ENCODE data around the gene GCNT3. TPM values are rescaled to one million over a fixed set of nuclear protein-coding genes. Genes with fewer than 3 reads are reported as not detected.

The GCNT3 gene
- total and polyA plus RNA-seq, 2 donors (not counting 3 experiments of a cell fraction or from before 2014, with no cell fraction given), result not detected

GRCh38 chr15:59562448-59563186 is 49.0 kb upstream of the GCNT3 start:
- FAIRE-seq (no peak), DNase-seq (ENCODE audit: low read depth, low spot score) (no peak)
- Histone ChIP-seq H3K9ac (replicated peaks; ENCODE audit: extremely low read depth, insufficient read depth, low read length) (no peak overlapping the region), H3K36me3 (ENCODE audit: control insufficient read depth in 2 of 2, extremely low read depth in 1 of 2, insufficient read depth in 2 of 2, low read length in 2 of 2) (no peaks in the 10 kb centered on the region), H3K79me2 (ENCODE audit: control insufficient read depth, insufficient read depth, low read length) (no peaks in the 10 kb centered on the region), H3K27ac (ENCODE audit: insufficient read depth, low read depth, low read length) (no peak overlapping the region), H2AFZ (ENCODE audit: low read depth, low read length) (no peak overlapping the region), H4K20me1 (replicated peaks; ENCODE audit: control insufficient read depth, extremely low read depth, insufficient read depth, low read length) (no peaks in the 10 kb centered on the region), H3K4me3 (replicated peaks in 1 of 3; ENCODE audit: insufficient read depth in 1 of 3, low read depth in 1 of 3, low read length in 3 of 3) (no peak overlapping the region), H3K9me1 (replicated peaks; ENCODE audit: control insufficient read depth, extremely low read depth, insufficient read depth, low read length) (no peaks in the 10 kb centered on the region), H3K4me1 (ENCODE audit: control insufficient read depth, extremely low read depth, insufficient read depth, low read length) (no peaks in the 10 kb centered on the region), H3K27me3 (ENCODE audit: control insufficient read depth in 2 of 2, insufficient read depth in 2 of 2, low read length in 2 of 2) (peaks cover 2% of the 10 kb centered on the region in 2 experiments), H3K9me3 (replicated peaks; ENCODE audit: control insufficient read depth, insufficient read depth, low read length) (no peaks in the 10 kb centered on the region), H3K4me2 (ENCODE audit: insufficient read depth, low read length) (no peak overlapping the region)
- intact Hi-C loops (cut with micrococcal nuclease) (loop anchor here (1.0 kb wide), 1 partner anchor 29 kb away; no protein-coding TSS in a partner anchor), dilution Hi-C loops (cut with MboI; ENCODE audit: extremely low pct_ligation_motif_present, low sequenced_read_pairs) (no loop called here)
- ChIA-PET POLR2A (no interaction called here), CTCF (interaction anchor here (0.5 to 2.6 kb wide), 14 partner anchors 9 to 564 kb away, joined by 3 to 25 read pairs (median 5); no protein-coding TSS in a partner anchor)
- TF ChIP-seq MYC (IDR thresholded peaks at IDR 0.05; ENCODE audit: low read depth, low read length) (no peak), JUN (IDR thresholded peaks at IDR 0.05; ENCODE audit: borderline replicate concordance, insufficient read depth, insufficient read length, low read depth) (no peak), POLR2A (IDR thresholded peaks at IDR 0.05; ENCODE audit: low read depth, low read length) (no peak), FOS (IDR thresholded peaks at IDR 0.05; ENCODE audit: borderline replicate concordance, insufficient read depth, low read length) (no peak), MAX (IDR thresholded peaks at IDR 0.05; ENCODE audit: insufficient read depth, insufficient read length) (no peak), EZH2 (IDR thresholded peaks at IDR 0.05; ENCODE audit: borderline replicate concordance, low read depth, low read length, severe bottlenecking) (no peak), CTCF (IDR thresholded peaks at IDR 0.05; ENCODE audit: extremely low read depth in 1 of 2, insufficient read depth in 1 of 2, low read depth in 1 of 2, low read length in 2 of 2) (no peak), GATA2 (IDR thresholded peaks at IDR 0.05; ENCODE audit: insufficient read depth, insufficient read length, low read depth, low read length) (no peak), POLR2AphosphoS5 (IDR thresholded peaks at IDR 0.05; ENCODE audit: insufficient read depth, low read depth, low read length) (no peak)
- BruUV-seq (replicated peaks), result no TSS peak

Measured in endothelial cell of umbilical vein (primary cell).